Activated T-helper 1 cell treated with Interleukin-2 at 50 U/mL for 16 hours (primary cell): ENCODE results near the gene DYNLT2.
"Not testable (repeated sequence)": the region's sequence is repeated elsewhere in the genome, so short reads cannot be mapped to it uniquely, and the experiment has no call there.

ENCODE experiments used
- DNase-seq: peaks from one replicate; pipeline ENCODE4 v3.0.0-alpha.2; 2020; ENCODE audit warnings: low read depth

Gene DYNLT2

DNA sequence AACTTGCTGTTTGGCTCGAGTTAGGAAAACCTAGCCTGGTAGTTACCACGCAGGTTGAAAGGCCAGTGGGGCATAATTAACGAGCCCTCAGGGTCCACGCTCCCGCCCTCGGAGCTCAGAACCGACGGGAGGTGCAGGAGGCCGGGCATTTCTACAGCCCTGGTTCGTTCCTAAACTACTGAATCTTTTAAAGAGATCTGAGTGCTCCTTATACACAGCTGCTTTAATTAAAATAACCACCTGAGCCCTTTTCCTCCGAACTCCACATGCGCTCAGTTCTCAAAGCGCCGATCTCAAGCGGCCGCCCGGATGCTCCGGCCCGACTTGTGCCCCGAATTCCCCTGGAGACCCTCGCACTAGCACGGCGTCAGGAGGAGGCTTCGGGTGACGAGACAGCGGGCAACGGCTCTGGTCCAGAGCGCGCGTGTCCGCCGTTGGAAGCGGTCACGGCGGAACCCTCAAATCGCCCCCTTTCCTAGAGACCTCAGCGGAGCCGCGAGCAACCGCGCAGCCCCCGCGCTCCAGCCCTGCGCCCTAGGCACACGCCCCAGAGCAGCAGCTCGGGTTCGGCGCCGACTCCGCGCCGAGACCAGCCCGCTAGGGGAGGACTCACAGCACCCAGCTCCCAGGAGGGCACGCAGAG is 49.9 kb downstream of the DYNLT2 start:
- DNase-seq = no peak

DNA sequence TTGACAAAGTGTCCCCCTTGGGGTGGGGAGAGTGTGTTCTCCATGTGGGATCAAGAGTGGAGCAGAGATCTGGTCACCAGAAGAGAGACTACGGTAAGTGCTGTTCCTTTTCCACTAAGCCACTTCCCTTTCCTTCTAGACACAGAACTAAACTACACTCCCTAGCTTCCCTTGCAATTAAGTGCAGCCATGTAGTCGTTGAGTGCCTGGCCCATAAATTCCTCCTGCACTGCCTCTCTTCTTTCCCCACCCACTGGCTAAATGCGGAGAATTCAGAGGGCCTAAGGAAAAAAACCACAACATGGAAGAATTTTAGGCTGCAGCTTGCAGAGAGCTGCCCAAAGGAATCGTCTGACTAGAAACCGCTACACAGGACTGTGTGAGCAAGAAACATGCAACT is 51.1 kb downstream of the DYNLT2 start:
- DNase-seq = no peak

DNA sequence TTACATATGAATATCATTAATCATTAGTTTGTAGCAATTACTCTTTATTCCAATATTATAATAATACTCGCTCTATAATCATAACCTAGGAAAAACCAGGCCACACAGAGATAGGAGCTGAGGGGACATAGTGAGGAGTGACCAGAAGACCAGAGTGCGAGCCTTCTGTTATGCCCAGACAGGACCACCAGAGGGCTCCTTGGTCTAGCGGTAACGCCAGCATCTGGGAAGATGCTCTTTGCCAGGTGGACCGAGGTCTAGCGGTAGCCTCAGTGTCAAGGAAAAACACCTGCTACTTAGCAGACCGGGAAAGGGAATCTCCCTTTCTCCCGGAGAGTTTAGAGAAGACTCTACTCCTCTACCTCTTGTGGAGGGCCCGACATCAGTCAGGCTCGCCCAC is 54.3 kb downstream of the DYNLT2 start:
- not testable (repeated sequence) for DNase-seq

DNA sequence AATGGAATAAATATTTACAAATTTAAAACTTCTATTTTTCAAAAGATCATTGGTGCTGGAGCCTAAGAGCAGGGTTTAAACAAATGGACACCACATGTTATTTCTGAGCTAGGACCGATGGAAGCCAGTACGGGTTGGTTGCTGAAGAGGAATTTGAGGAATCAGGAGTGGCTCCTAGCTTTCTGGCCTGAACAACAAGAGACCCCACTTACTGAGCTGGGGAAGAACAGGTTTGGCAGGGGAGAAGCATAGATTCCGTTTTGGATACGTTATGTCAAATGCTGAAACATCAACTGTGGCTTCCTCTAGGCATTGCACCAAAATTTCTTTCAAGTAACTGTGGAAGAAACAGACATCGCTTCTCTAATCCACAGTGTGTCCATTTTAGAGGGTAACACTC is 56.2 kb downstream of the DYNLT2 start:
- DNase-seq = no peak

DNA sequence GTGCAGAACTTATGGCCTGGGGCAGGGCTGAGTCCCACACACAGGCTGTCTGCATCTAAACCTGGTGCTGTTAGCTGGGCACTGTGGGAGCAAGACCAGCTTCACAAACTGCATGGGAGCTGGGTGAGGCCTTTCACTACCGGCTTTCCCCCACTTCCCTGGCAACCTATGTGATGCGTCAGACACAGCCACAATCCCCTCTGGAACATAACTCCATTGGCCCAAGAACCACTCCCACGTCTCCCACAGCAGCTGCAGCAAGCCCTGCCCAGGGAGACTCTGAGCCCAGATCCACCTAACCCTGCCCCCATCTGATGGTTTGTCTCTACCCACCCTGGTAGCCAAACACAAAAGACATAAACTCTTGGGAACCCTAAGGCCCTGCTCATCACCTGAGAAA is 58.9 kb downstream of the DYNLT2 start:
- DNase-seq = no peak

DNA sequence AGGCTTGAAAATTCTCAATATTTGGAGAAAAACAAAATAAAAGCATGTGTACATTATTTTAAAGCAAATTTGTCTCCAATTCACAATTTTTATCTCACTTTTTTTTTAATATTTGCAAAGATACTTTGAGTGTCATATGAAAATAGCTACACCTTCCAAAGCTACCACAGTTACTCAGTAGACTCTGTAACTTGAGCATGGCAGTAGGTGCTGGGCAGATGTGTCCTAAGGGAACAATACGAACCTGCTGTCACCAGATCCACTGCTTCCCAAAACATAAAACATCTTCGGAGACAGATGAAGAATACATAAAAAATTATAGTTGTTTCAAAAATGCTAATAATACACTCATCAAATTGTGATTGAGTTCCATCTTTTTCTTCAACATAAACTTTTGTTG is 60.1 kb downstream of the DYNLT2 start:
- no peak for DNase-seq
